Mesenchymal stem cell (in vitro differentiated cells and primary cell): Measurements from ENCODE around the gene KRT39. TPM values are rescaled to one million over a fixed set of nuclear protein-coding genes. Genes with fewer than 3 reads are reported as not detected.
A peak's percentile ranks its signal among the peaks of the same experiment; 100 is the strongest.

Source experiments
- DNase-seq: peaks from one replicate; pipeline ENCODE4 v3.0.0-alpha.2; 2013
- H2AFZ ChIP-seq: one replicate; pipeline ENCODE4 v1.6.1; 2013; ENCODE audit warnings: low read depth, mild to moderate bottlenecking, control low read depth, inconsistent platforms, low read length, moderate library complexity
- H2AK5ac ChIP-seq: 2 replicates; pipeline ENCODE4 v1.6.1; 2013; ENCODE audit warnings: low read length, moderate library complexity, mild to moderate bottlenecking, inconsistent platforms; ENCODE audit not compliant: severe bottlenecking
- H2BK120ac ChIP-seq: one replicate; pipeline ENCODE4 v1.6.1; 2013; ENCODE audit warnings: low read depth, mild to moderate bottlenecking, inconsistent platforms, low read length, moderate library complexity
- H2BK12ac ChIP-seq, 2 experiments: one replicate each; pipeline ENCODE4 v1.6.1; 2013; ENCODE audit warnings: inconsistent platforms in 2 of 2, low read length in 2 of 2, mild to moderate bottlenecking in 2 of 2, moderate library complexity in 2 of 2, control low read depth in 1 of 2
- H2BK15ac ChIP-seq: one replicate; pipeline ENCODE4 v1.6.1; 2013; ENCODE audit warnings: mild to moderate bottlenecking, low read depth, inconsistent platforms; ENCODE audit not compliant: poor library complexity, severe bottlenecking
- H2BK5ac ChIP-seq: 2 replicates; pipeline ENCODE4 v1.6.1; 2013; ENCODE audit warnings: low read depth, mild to moderate bottlenecking, low read length, control low read depth, inconsistent platforms; ENCODE audit not compliant: poor library complexity, severe bottlenecking
- H3K14ac ChIP-seq, 2 experiments: one replicate each; pipeline ENCODE4 v1.6.1; 2013; ENCODE audit warnings: inconsistent platforms in 2 of 2, low read length in 2 of 2, control low read depth in 1 of 2, mild to moderate bottlenecking in 1 of 2, moderate library complexity in 1 of 2
- H3K18ac ChIP-seq, 2 experiments: one replicate each; pipeline ENCODE4 v1.6.1; 2013; ENCODE audit warnings: inconsistent platforms in 2 of 2, low read length in 2 of 2, control low read depth in 1 of 2, low read depth in 1 of 2, mild to moderate bottlenecking in 1 of 2
- H3K23ac ChIP-seq, 2 experiments: one replicate each; pipeline ENCODE4 v1.6.1; 2013; ENCODE audit warnings: inconsistent platforms in 2 of 2, low read length in 2 of 2, mild to moderate bottlenecking in 2 of 2, moderate library complexity in 2 of 2, control low read depth in 1 of 2
- H3K27ac ChIP-seq: 2 replicates; pipeline ENCODE4 v1.5.1; 2013; ENCODE audit warnings: mild to moderate bottlenecking, moderate library complexity, low read length, control low read depth, inconsistent platforms; ENCODE audit not compliant: poor library complexity, severe bottlenecking
- H3K27me3 ChIP-seq, 2 experiments: 2 replicates each; pipeline versions ENCODE4 v1.6.1 to v1.7.0; 2013; ENCODE audit warnings: low read length in 2 of 2, mild to moderate bottlenecking in 2 of 2, moderate library complexity in 2 of 2, control low read depth in 1 of 2, inconsistent platforms in 1 of 2; ENCODE audit not compliant: control insufficient read depth in 1 of 2, insufficient read depth in 1 of 2
- H3K36me3 ChIP-seq, 2 experiments: 2 replicates each; pipeline versions ENCODE4 v1.6.1 to v1.7.0; 2013; ENCODE audit warnings: low read length in 2 of 2, control low read depth in 1 of 2, inconsistent platforms in 1 of 2, low read depth in 1 of 2, mild to moderate bottlenecking in 1 of 2; ENCODE audit not compliant: insufficient read depth in 2 of 2, control insufficient read depth in 1 of 2
- H3K4ac ChIP-seq, 2 experiments: one replicate each; pipeline ENCODE4 v1.6.1; 2013; ENCODE audit warnings: inconsistent platforms in 2 of 2, low read length in 2 of 2, mild to moderate bottlenecking in 2 of 2, moderate library complexity in 2 of 2, control low read depth in 1 of 2, low read depth in 1 of 2
- H3K4me1 ChIP-seq: 2 replicates; pipeline ENCODE4 v1.6.1; 2013; ENCODE audit warnings: low read depth, low read length, control low read depth; ENCODE audit not compliant: control insufficient read depth, insufficient read depth
- H3K4me2 ChIP-seq: 2 replicates; pipeline ENCODE4 v1.6.1; 2013; ENCODE audit warnings: low read length, mild to moderate bottlenecking, inconsistent platforms; ENCODE audit not compliant: poor library complexity, severe bottlenecking
- H3K4me3 ChIP-seq, 2 experiments: 2 replicates each; pipeline versions ENCODE4 v1.5.1 to v1.7.0; 2013; ENCODE audit warnings: low read length in 2 of 2, mild to moderate bottlenecking in 2 of 2, control low read depth in 1 of 2, low read depth in 1 of 2; ENCODE audit not compliant: insufficient read depth in 1 of 2
- H3K79me1 ChIP-seq: replicated peaks from 2 replicates; pipeline ENCODE4 v1.6.1; 2013; ENCODE audit warnings: mild to moderate bottlenecking, control low read depth, low read length, inconsistent platforms; ENCODE audit not compliant: poor library complexity, severe bottlenecking
- H3K9ac ChIP-seq: 2 replicates; pipeline ENCODE4 v1.7.0; 2013; ENCODE audit warnings: mild to moderate bottlenecking, low read length, moderate library complexity
- H3K9me3 ChIP-seq: 2 replicates; pipeline ENCODE4 v1.7.0; 2013; ENCODE audit warnings: mild to moderate bottlenecking, low read length; ENCODE audit not compliant: control insufficient read depth
- H4K8ac ChIP-seq: one replicate; pipeline ENCODE4 v1.6.1; 2013; ENCODE audit warnings: inconsistent platforms, mild to moderate bottlenecking, low read length, moderate library complexity
- H4K91ac ChIP-seq: one replicate; pipeline ENCODE4 v1.6.1; 2013; ENCODE audit warnings: mild to moderate bottlenecking, low read length, inconsistent platforms
- WGBS: methylation state at CpG from one replicate; pipeline ENCODE4 v1.1.7; 2013; ENCODE audit warnings: mixed read lengths; 5-methylcytosine and 5-hydroxymethylcytosine counted together
- polyA plus RNA-seq, 2 experiments: library from polyadenylated mRNA; stranded (reverse); fragments of 200-250 nt; gene quantifications; one replicate each; pipeline ENCODE4 v1.2.3, GENCODE V29; 2013

The KRT39 gene
- polyA plus RNA-seq (2013, experiment 1 of 2), result 0.06 TPM
- not detected for polyA plus RNA-seq (2013, experiment 2 of 2)

DNA sequence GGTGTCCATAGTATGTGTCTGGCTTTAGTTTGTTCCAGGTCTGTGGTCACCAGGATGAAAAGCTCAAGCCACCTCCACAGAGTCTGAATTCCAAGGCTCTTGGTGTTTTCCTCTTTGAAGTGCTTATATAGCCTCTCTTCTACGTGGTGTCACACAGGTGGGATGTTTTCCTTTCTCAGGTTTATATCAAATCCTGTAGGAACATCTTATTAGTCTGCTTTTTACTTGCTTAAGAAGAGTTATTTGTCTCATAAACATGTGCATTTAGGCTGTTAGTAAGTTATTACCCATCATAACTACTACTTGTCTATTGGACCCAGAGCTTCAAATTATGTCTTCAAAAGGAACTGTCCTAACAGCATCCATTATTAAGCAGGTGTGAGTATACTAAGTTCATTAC is at the start of gene KRT39:
Gene KRT39 (minus strand): TSS at position 101 of the 400 bp plus-strand sequence. CDS start 92 bp downstream, at position 9.
- Histone ChIP-seq H3K9ac (no peak within 1 kb of the TSS), H3K18ac (no peak within 1 kb of the TSS)

DNA sequence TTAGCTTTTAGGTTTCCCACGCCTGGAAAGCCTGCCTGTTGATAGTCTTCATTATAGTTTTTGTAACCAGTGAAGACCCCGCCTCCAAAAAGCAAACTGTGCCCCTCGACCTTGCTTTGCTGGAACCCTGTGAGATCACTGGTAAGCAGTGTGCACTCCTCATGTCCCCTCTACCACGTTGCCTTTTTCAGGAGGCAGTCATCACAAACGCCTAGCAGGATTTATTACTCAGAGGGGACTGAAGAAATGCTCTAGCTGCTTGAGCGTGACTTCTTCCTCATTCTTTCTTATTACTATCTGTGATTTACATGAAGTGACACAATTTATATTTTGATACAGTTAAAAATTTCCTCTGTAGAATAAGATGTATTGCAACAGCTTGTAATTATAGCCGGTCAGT is 48.7 kb upstream of the KRT39 start:
- no peak overlapping the region for H3K4me2 ChIP-seq
- no peak overlapping the region for H3K27ac ChIP-seq
- no peak overlapping the region for H3K9ac ChIP-seq
- no peak overlapping the region for H3K23ac ChIP-seq
- H3K4me3 ChIP-seq, result no peak overlapping the region
- 73% methylated on average over 4 of the region's 7 CpGs for WGBS
- H2AFZ ChIP-seq, result no peak overlapping the region
- no peak overlapping the region for H3K18ac ChIP-seq
- H3K27me3 ChIP-seq, result no peaks in the 10 kb centered on the region
- no peak overlapping the region for H2BK12ac ChIP-seq
- no peaks in the 10 kb centered on the region for H3K36me3 ChIP-seq
- H3K4me1 ChIP-seq, result peaks cover 1% of the 10 kb centered on the region
- DNase-seq, result no peak
- no peak overlapping the region for H3K4ac ChIP-seq
- H3K79me1 ChIP-seq, result no peaks in the 10 kb centered on the region
- H3K14ac ChIP-seq, result no peak overlapping the region
- H4K8ac ChIP-seq, result no peak overlapping the region
- H4K91ac ChIP-seq, result no peak overlapping the region
- no peaks in the 10 kb centered on the region for H3K9me3 ChIP-seq
- H2BK15ac ChIP-seq, result no peak overlapping the region
- H2BK5ac ChIP-seq, result no peak overlapping the region
- H2BK120ac ChIP-seq, result no peak overlapping the region
- no peak overlapping the region for H2AK5ac ChIP-seq

More for the DNA sequence above, at the start of gene KRT39:
- H2BK15ac ChIP-seq, result no peak within 1 kb of the TSS
- no peak within 1 kb of the TSS for H2AFZ ChIP-seq
- H3K4ac ChIP-seq, result no peak within 1 kb of the TSS
- H3K27me3 ChIP-seq, result no peaks in the 10 kb centered on the region
- no peak within 1 kb of the TSS for H2AK5ac ChIP-seq
- H2BK12ac ChIP-seq, result no peak within 1 kb of the TSS
- H4K8ac ChIP-seq, result no peak within 1 kb of the TSS
- H3K27ac ChIP-seq, result no peak within 1 kb of the TSS
- no peaks in the 10 kb centered on the region for H3K36me3 ChIP-seq
- no peak within 1 kb of the TSS for H3K4me3 ChIP-seq
- no peaks in the 10 kb centered on the region for H3K9me3 ChIP-seq
- WGBS, result no CpG with 5 or more reads among the region's 1 CpG
- peaks cover 2% of the 10 kb centered on the region for H3K4me1 ChIP-seq
- H2BK120ac ChIP-seq, result no peak within 1 kb of the TSS
- no peak within 1 kb of the TSS for H3K14ac ChIP-seq
- no peak within 1 kb of the TSS for H3K4me2 ChIP-seq
- no peak within 1 kb of the TSS for H4K91ac ChIP-seq
- H2BK5ac ChIP-seq, result no peak within 1 kb of the TSS
- DNase-seq, result no peak
- no peaks in the 10 kb centered on the region for H3K79me1 ChIP-seq
- H3K23ac ChIP-seq, result no peak within 1 kb of the TSS

DNA sequence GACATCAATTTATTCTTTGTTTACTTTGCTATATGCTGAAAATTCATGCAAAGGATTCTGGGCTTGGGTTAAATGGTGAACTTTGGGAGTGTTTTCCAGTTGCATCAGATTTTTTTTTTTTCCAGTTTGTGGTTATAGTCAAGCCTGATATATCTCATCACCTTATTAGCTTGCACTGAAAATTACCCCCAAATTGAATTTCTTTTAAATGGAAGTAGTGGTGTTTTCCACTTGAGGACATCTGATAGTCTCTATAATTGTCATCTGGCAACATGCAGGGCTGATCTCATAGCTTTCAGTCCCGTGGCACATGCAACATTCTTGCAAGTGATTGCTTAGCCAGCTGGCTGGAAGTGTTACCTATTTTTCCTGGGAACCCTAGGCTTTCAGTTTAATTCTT is 46.9 kb upstream of the KRT39 start:
- no peaks in the 10 kb centered on the region for H3K4me1 ChIP-seq
- H3K79me1 ChIP-seq, result no peaks in the 10 kb centered on the region
- no peaks in the 10 kb centered on the region for H3K27me3 ChIP-seq
- H3K27ac ChIP-seq, result no peak overlapping the region
- DNase-seq, result no peak
- H3K14ac ChIP-seq, result no peak overlapping the region
- H2BK5ac ChIP-seq, result no peak overlapping the region
- H2BK120ac ChIP-seq, result no peak overlapping the region
- no peak overlapping the region for H3K4me2 ChIP-seq
- no peak overlapping the region for H2AK5ac ChIP-seq
- no peak overlapping the region for H3K9ac ChIP-seq
- no peak overlapping the region for H2BK12ac ChIP-seq
- no peak overlapping the region for H3K4ac ChIP-seq
- no peak overlapping the region for H4K8ac ChIP-seq
- no peak overlapping the region for H3K18ac ChIP-seq
- no peak overlapping the region for H4K91ac ChIP-seq
- H2BK15ac ChIP-seq, result no peak overlapping the region
- 17% methylated on average over 1 of the region's 1 CpG for WGBS
- H3K36me3 ChIP-seq, result no peaks in the 10 kb centered on the region
- no peak overlapping the region for H3K4me3 ChIP-seq
- H3K23ac ChIP-seq, result no peak overlapping the region
- no peaks in the 10 kb centered on the region for H3K9me3 ChIP-seq
- no peak overlapping the region for H2AFZ ChIP-seq

DNA sequence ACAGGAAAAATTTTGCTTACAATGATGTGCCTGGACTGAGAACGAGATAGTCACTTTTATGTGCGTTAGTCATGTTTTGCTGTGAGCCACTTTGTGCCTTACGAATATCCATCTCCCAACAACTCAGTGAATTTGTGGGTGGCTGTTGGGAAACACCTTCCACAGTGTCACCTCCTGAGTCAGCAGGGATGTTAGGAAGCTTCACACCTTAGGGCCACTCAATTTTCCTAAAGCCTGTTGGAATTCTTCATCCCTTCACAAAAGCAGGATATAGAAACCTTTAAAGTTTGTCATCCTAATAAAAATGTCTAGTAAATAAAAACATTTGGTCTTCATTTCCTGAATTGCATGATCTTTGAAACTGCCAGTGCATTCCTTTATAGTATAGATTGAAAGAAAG is 46.4 kb upstream of the KRT39 start:
- Histone ChIP-seq H3K4me1 (no peaks in the 10 kb centered on the region), H3K23ac (peak overlapping the region in 1 of 2 experiments; percentile 59), H2BK15ac (no peak overlapping the region), H3K4me3 (no peak overlapping the region), H3K27ac (no peak overlapping the region), H3K4ac (no peak overlapping the region), H3K18ac (no peak overlapping the region), H2AK5ac (peak overlapping the region; percentile 20), H2BK12ac (no peak overlapping the region), H3K9me3 (no peaks in the 10 kb centered on the region), H2BK5ac (no peak overlapping the region), H2AFZ (no peak overlapping the region), H3K9ac (no peak overlapping the region), H4K8ac (no peak overlapping the region), H3K27me3 (no peaks in the 10 kb centered on the region), H2BK120ac (no peak overlapping the region), H3K36me3 (no peaks in the 10 kb centered on the region), H3K79me1 (no peaks in the 10 kb centered on the region), H4K91ac (no peak overlapping the region), H3K14ac (no peak overlapping the region), H3K4me2 (no peak overlapping the region)
- WGBS, result 88% methylated on average over 3 of the region's 3 CpGs
- no peak for DNase-seq
